Fibroblast of peridontal ligament (primary cell): ENCODE results near the gene NPHP4.
"Not testable (repeated sequence)": the region's sequence is repeated elsewhere in the genome, so short reads cannot be mapped to it uniquely, and the experiment has no call there.

Source experiments
- DNase-seq: peaks from one replicate; pipeline ENCODE4 v3.0.0-alpha.2; 2010; ENCODE audit errors: extremely low read depth

The NPHP4 gene

GRCh38 chr1:6024376-6024775, 32.2 kb upstream of the NPHP4 start:
- no peak for DNase-seq

DNA sequence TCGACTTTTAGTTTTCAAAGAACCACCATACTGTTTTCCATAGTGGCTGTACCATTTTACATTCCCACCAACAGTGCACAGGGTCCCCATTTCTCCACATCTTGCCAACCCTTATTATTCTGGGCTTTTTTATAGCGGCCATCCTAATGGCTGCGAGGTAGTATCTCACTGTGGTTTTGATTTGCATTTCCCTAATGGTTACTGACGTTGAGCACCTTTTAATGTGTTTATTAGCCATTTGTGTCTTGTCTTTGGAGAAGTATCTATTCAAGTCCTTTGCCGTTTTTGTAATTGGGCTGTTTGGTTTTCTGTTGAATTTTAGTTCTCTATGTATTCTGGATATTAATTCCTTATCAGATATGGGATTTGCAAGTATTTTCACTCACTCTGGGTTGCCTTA, 31.1 kb upstream of the NPHP4 start:
- DNase-seq = no peak

DNA sequence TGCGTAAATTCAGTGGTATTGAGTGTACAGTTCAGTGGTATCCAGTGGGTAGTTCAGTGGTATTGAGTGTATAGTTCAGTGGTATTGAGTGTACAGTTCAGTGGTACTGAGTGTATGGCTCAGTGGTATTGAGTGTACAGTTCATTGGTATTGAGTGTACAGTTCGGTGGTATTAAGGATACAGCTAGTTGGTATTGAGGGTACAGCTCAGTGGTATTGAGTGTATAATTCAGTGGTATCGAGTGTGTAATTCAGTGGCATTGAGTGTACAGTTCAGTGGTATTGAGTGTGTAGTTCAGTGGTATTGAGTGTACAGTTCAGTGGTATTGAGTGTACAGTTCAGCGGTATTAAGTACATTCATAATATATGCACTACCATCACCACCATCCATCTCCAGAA, 30.0 kb upstream of the NPHP4 start:
- DNase-seq = no peak

DNA sequence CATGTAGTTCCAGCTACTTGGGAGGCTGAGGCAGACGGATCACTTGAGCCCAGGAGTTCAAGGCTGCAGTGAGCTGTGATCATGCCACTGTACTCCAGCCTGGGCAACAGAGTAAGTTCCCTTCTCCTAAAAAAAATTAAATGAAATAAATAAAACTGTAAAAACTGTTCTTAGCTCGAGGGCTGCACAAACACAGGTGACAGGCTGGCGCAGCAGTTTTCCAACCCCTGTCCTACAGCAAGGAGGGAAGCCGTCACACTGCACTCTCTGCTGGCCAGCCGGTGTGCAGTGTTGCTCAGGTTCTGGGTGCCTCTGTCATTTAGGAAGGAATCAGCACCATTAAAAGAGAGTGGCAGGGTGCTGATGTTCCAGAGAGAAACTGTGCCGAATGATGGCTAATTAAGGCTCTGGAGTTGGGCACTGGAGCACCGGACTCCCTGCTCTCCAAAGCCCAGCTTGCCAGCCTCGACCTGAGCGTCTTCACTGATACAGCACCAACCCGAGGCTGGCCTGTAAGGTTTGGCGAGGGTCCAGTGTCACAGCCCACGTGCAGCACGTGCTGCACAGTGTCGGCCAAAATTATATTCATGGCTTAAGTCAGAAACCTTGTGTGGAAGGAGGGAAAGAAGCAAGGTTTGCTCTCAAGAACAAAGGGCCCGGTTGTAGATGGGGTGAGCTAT, 27.1 kb upstream of the NPHP4 start:
- DNase-seq = no peak

DNA sequence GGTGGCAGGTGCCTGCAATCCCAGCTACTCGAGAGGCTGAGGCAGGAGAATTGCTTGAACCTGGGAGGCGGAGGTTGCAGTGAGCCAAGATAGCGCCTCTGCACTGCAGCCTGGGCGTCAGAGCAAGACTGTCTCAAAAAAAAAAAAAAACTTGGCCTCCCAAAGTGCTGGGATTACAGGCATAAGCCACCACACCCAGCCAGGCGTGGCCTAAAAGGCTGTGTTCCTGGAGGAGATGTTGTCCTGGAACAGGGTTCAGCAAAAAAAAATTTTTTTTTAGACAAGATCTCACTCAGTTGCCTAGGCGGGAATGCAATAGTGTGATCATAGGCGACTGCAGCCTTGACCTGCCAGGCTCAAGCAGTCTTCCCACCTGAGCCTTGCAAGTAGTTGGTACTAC, 25.4 kb upstream of the NPHP4 start:
- DNase-seq = not testable (repeated sequence)

GRCh38 chr1:6016191-6016865, 24.1 kb upstream of the NPHP4 start:
- DNase-seq = no peak

DNA sequence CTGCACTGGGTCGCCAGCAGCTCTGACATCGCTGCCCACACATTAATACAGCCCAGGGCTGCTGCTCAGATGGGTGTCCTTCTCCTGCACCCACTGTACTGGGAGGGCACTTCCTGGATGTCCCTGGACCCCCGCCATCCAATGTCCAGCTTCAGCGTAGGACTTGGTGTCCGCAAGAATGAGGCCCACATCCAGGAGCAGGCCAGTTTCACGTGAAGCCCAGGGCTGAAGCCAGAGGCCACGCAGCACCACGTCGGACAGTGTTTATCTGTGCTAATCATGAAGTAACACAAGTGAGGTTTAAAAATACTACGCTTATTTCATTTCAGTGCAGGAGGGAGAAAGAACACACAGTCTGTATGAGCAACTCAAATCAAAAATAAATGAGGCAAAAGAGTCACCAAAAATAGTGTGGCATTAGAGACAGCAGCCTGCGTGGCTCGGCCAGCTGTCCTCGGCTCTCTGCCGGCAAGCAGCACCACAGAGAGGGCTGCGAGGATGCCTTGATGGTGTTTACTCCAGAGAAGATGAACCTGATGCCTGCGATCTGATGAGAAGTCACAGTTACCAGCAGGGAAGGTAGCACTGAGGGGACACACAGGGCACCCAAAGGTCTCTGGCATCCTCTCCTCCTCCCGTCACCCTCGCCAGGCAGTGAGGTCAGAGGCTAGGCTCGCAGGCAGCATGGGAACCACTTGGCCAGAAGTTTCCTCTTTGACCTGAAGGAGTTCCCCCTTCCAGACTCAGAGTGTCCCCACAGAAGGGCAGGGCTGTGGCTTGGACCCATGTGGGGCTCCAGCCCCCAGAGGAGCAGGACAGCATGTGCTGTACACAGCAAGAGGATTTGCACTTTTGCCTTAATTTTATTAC, 22.1 kb upstream of the NPHP4 start:
- no peak for DNase-seq

DNA sequence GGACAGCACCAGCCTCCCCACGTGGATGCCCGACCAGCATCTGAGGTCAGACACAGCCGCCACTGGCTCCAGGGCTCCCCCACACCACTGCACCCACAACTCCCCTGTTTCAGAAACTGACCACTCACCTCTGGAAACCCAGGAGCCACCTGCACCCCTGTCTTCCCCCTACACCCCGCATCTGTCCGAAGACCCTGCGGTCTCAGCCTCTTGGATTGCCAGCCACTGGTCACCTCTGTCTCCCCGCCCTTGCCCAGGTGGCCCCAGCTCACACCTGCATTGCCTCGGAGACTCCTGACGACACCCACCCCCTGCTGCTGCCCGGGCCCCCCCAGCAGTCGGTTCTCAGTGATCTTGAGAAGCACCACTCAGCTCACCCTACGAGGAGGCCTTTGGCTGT, 21.3 kb upstream of the NPHP4 start:
- no peak for DNase-seq

DNA sequence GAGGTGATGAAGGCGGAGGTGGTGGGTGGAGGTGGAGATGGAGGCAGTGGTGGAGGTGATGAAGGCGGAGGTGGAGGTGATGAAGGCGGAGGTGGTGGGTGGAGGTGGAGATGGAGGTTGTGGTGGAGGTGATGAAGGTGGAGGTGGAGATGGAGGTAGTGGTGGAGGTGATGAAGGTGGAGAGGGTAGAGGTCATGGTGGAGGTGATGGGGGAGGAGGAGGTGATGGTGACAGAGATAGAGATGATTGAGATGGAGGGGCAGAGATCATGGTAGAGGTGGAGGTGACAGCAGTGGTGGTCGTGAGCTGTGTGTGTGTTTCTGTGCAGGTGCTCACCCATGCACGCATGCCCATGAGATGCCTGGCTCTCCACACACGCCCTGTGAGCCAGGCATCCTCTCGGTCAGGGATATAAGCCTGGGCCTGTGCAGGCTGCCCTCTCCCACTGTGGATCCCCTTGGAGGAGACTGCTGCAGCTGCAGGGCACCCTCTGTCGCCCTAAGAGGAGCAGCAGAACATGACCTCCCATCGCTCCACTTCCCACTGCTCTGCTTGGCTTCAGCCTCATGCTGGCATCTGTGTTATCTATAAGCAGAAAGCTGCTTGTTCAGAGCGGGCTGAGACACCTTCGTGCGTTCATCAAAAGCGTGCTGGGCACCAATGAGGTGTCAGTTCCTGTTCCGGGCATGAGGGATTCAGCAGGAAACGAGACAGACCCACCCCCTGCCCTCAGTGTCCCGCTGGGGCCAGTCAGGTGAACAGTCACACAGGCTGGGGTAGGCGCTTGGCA, 20.5 kb upstream of the NPHP4 start:
- no peak for DNase-seq

GRCh38 chr1:6011946-6012258, 19.7 kb upstream of the NPHP4 start:
- DNase-seq = no peak

DNA sequence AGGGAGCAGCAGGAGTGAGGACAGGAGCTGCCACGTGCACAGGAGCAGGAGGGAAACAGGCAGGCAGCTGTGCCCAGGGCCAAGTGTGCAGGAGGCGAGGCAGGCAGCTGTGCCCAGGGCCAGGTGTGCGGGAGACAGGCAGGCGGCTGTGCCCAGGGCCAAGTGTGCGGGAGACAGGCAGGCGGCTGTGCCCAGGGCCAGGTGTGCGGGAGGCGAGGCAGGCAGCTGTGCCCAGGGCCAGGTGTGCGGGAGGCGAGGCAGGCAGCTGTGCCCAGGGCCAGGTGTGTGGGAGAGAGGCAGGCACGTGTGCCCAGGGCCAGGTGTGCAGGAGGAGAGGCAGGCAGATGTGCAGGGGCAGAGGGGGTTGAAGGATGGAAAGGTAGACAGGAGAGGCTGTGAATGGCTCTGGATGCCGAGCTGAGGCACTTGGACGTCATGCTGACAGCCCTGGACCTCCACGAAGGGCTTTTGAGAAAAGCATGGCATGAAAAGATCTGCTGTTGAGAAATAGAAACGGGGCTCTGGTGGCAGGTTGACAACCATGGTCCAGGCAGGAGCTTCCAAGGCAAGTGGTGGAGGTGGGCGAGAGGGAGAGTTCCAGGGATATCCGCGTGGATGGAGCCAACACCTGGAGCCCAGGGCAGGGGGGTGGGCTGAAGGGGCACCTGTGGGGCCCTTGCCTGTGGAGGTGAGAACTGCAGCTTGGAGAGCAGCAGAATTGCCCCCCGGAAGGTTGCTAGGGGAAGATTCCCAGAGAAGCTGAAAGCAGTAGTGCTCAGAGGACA, 19.1 kb upstream of the NPHP4 start:
- no peak for DNase-seq

- no peak for DNase-seq
Observed at GRCh38 chr1:6010554-6010953, 18.3 kb upstream of the NPHP4 start.

DNA sequence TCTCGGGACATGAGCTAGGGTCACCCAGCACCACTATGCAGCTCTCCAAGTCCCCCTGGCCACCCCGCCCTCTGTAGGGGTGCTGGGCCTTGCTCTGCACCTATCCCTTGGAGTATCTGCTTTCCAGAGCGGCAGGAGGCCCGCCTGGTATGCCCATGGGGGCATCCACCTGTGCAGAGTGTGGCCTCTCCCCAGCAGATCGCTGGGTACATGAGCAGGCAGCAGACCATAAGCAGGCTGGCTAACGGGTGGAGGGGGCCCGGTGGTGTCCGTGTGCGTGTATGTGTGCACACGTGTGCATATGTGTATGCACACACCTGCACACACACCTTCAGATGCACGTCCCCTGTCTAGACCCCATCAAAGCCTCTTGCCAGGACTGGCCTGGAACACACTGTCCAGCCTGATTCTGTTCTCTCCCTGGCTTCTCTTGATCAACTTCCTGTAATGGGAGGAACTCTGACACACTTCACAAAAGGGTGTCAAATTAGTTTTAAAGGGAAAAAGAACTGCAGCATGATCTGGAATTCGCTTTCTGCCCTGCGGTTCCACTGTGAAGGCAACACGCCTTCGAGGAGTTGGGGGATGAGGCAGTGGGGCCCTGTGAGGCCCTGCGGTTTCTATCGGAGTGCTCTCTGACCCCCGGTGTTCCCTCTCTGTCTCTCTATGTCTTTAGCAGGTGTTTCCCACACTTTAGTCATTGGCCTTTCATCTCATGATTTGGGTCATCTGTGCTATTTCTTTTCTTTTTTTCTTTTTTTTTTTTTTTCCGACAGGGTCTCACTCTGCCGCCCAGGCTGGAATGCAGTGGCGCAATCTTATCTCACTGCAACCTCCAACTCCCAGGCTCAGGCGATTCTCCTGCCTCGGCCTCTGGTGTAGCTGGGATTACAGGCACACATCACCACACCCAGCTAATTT, 17.2 kb upstream of the NPHP4 start:
- no peak for DNase-seq

GRCh38 chr1:6008696-6009095, 16.5 kb upstream of the NPHP4 start:
- DNase-seq = no peak

GRCh38 chr1:6008084-6008415, 15.8 kb upstream of the NPHP4 start:
- no peak for DNase-seq

DNA sequence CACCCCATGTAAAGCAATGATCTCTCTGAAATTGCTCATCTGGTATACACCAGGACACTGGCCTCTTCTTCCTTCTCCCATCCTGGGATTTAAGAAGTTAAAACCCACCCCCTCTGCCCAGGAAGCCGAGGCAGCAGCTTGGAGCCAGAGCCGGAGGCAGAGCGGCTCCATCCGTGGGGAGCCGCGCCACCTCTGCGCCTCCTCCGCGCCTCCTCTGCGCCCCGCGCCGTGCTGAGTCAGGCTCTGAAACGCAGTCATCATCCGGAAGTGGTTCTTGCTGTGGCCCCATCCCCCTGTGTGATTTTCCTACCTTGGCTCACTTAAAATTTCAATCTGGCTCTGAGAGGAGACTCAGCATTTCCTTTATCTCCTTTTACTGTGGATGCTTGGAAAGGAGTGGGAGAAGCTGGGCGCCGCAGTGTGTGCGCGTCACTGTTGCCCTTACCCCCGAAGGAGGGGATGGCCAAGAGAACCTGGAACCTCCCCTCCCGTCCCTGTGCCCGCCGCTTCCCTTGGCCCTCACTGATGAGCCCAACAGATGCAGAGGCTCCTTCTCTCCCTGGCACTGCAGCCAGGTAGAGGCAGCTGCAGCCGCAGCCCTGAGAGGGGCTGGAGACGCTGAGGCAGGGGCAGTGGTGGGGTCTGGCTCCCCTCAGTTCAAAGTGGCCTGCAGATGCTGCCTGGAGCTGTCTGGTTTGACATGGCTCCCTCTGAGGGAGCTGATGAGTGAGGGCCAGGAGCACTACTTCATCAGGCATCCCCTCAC, 15.3 kb upstream of the NPHP4 start:
- no peak for DNase-seq

DNA sequence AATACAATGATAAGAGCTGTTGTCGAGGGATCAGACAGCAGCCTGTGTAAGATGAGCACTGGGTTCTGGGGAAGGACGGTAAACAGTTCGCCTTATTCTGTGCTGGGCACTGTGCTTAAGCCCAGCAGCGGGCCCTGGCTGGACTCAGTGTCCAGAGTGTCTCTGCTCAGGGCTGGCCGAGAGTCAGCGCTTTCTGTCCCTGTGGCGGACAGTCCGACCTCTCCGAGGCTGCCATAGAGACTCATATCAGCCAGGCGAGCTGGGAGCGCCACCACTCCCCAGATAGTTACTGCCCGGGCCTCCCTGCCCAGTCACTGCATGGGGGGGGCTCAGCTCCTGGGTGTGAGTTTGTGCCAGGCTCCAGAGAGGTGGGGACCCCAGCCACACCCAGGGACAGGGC, 14.7 kb upstream of the NPHP4 start:
- DNase-seq = no peak

DNA sequence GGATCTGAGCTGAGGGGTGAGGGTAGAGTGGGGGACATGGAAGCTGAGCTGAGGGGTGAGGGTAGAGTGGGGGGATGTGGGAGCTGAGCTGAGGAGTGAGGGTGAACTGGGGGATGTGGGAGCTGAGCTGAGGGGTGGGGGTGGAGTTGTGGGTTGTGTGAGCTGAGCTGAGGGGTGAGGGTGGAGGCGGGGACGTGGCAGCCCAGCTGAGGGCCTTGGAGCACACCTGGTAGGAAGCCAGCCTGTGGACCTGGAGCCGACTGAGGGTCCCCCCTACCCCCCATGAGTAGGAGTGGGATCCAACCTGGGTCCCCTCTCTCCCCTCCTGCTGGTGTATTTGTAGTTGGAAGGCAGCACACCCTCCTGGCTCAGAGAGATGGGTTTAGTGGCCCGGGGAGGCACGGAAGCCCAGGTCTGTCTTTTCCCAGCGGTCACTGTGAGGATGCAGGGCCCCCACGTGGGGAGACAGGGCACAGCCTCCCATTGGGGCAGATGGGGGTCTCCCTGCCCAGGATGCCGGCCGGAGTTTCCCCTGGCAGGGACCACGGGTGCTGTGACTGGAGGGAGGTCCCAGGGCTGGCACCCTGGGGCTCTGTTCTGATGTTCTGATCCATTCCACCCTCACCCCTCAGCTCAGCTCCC, 13.2 kb upstream of the NPHP4 start:
- DNase-seq = no peak
